RWPE1 (cell line): ENCODE data around the gene POLR2E.
A peak's percentile ranks its signal among the peaks of the same experiment; 100 is the strongest.

ENCODE experiments used
- CTCF ChIA-PET: fragments of 350-600 bp; sonication (Branson Sonifier 250); formaldehyde crosslinking; extraction: SDS; loops from one replicate; lab custom pipeline; 2021; lab: Yijun Ruan, JAX
- POLR2A ChIA-PET: fragments of 400-600 bp; formaldehyde crosslinking; extraction: SDS; loops from one replicate; lab custom pipeline; 2020; ENCODE audit warnings: antibody characterized with exemption; ENCODE audit not compliant: low non-redundant PET; lab: Yijun Ruan, JAX
- DNase-seq: peaks from one replicate; pipeline ENCODE4 v3.0.0; 2012; ENCODE audit warnings: low spot score
- H3K27ac ChIP-seq: fragments of 450-650 bp; 2 replicates; pipeline ENCODE4 v1.5.1; 2017
- CTCF ChIP-seq: fragments of 450-650 bp; conservative IDR thresholded peaks from 2 replicates; pipeline ENCODE4 v1.5.1; 2017; ENCODE audit warnings: low read depth, mild to moderate bottlenecking

The POLR2E gene

GRCh38 chr19:1047696-1048147, 47.5 kb downstream of the POLR2E start:
- H3K27ac ChIP-seq, result peak overlapping the region; percentile 39; the same call in 1 of the 2 replicates
- TF ChIP-seq CTCF, result no peak
- no peak for DNase-seq
- ChIA-PET CTCF (interaction anchor here (0.6 kb wide), 1 partner anchor 11 kb away, joined by 3 read pairs; no protein-coding TSS in a partner anchor), POLR2A (no interaction called here)

GRCh38 chr19:1046836-1047695, 48.1 kb downstream of the POLR2E start:
- DNase-seq, result no peak
- CTCF ChIA-PET, result interaction anchor here (0.6 kb wide), 1 partner anchor 111 kb away, joined by 3 read pairs; no protein-coding TSS in a partner anchor
- POLR2A ChIA-PET, result no interaction called here
- TF ChIP-seq CTCF, result no peak
- peak overlapping the region; percentile 39 for H3K27ac ChIP-seq

GRCh38 chr19:1046117-1046626, 49.0 kb downstream of the POLR2E start:
- no peak overlapping the region; the same call in 1 of the 2 replicates for H3K27ac ChIP-seq
- TF ChIP-seq CTCF, result no peak
- POLR2A ChIA-PET, result no interaction called here
- CTCF ChIA-PET, result no interaction called here
- no peak for DNase-seq

- CTCF ChIA-PET, result interaction anchor here (0.7 kb wide), 1 partner anchor 199 kb away, joined by 5 read pairs; no protein-coding TSS in a partner anchor
- no peak for DNase-seq
- no peak for TF ChIP-seq CTCF
- peak overlapping the region; percentile 16; the same call in 1 of the 2 replicates for H3K27ac ChIP-seq
- POLR2A ChIA-PET, result no interaction called here
These were observed 50.0 kb downstream of the POLR2E start for GRCh38 chr19:1045247-1045603.

GRCh38 chr19:1042689-1043511, 52.3 kb downstream of the POLR2E start:
- POLR2A ChIA-PET, result interaction anchor here (0.6 kb wide), 1 partner anchor 130 kb away, joined by 7 read pairs; no protein-coding TSS in a partner anchor
- TF ChIP-seq CTCF, result no peak
- peak overlapping the region; percentile 4; the same call in 1 of the 2 replicates for H3K27ac ChIP-seq
- CTCF ChIA-PET, result interaction anchor here (1.0 kb wide), 1 partner anchor 60 kb away, joined by 3 read pairs; no protein-coding TSS in a partner anchor
- DNase-seq, result no peak
